HS-27A (cell line): ENCODE measurements around the gene MAP2K2.

Experiments used
- DNase-seq: peaks from one replicate; pipeline ENCODE4 v3.0.0-alpha.2; 2012; ENCODE audit warnings: low read depth, missing footprints

Gene MAP2K2

GRCh38 chr19:4077800-4078684 lies 45.9 kb downstream of the MAP2K2 start:
- DNase-seq: no peak

- no peak for DNase-seq
These were observed 46.9 kb downstream of the MAP2K2 start for GRCh38 chr19:4077007-4077374.

- no peak for DNase-seq
These were observed 48.5 kb downstream of the MAP2K2 start for GRCh38 chr19:4075373-4075772.

- no peak for DNase-seq
These were observed 52.3 kb downstream of the MAP2K2 start for GRCh38 chr19:4071610-4072009.

- DNase-seq: no peak
These were observed 54.5 kb downstream of the MAP2K2 start for GRCh38 chr19:4069331-4069959.

- DNase-seq: no peak
These were observed 55.6 kb downstream of the MAP2K2 start for GRCh38 chr19:4068047-4068966.

GRCh38 chr19:4067396-4068046 lies 56.4 kb downstream of the MAP2K2 start:
- no peak for DNase-seq

- DNase-seq: no peak
These were observed 57.1 kb downstream of the MAP2K2 start, which contains the start of gene ZBTB7A for GRCh38 chr19:4066682-4067395. TSS of gene ZBTB7A (minus strand) at chr19:4066899. CDS start at chr19:4055232, 11,667 bp downstream.

- DNase-seq: no peak
These were observed 57.7 kb downstream of the MAP2K2 start for GRCh38 chr19:4066176-4066606.

- DNase-seq: no peak
These were observed 58.3 kb downstream of the MAP2K2 start for GRCh38 chr19:4065430-4066175.

GRCh38 chr19:4064496-4065260 lies 59.2 kb downstream of the MAP2K2 start:
- no peak for DNase-seq

- DNase-seq: no peak
These were observed 59.8 kb downstream of the MAP2K2 start for GRCh38 chr19:4064149-4064495.

- DNase-seq: no peak
These were observed 60.4 kb downstream of the MAP2K2 start for GRCh38 chr19:4063369-4064148.

GRCh38 chr19:4062419-4063368 lies 61.2 kb downstream of the MAP2K2 start:
- no peak for DNase-seq

- DNase-seq: no peak
These were observed 62.1 kb downstream of the MAP2K2 start for GRCh38 chr19:4061683-4062418.

GRCh38 chr19:4061178-4061682 lies 62.7 kb downstream of the MAP2K2 start:
- DNase-seq: no peak
